H1 (cell line): Measurements from ENCODE around the gene TSC22D1.

Experiments
- ASH2L ChIP-seq: fragments of 200-600, 300-600 bp; sonication (generic); IDR thresholded peaks from one replicate; pipeline ENCODE4 v1.7.1; 2017; ENCODE audit warnings: low read length
- CEBPB ChIP-seq: IDR thresholded peaks from 2 replicates; pipeline ENCODE4 v1.6.1; 2012; ENCODE audit warnings: low read depth, low read length
- EP300 ChIP-seq, 2 experiments: IDR thresholded peaks; 1 replicate in 1 of 2; 2 replicates in 1 of 2; pipeline ENCODE4 v1.6.1; 2011 to 2012; ENCODE audit warnings: low read depth in 2 of 2, low read length in 2 of 2, mild to moderate bottlenecking in 2 of 2, borderline replicate concordance in 1 of 2, inconsistent platforms in 1 of 2, moderate library complexity in 1 of 2
- EZH2 ChIP-seq: fragments of 200-600 bp; sonication (generic); IDR thresholded peaks from 2 replicates; pipeline ENCODE4 v1.7.1; 2012; ENCODE audit warnings: low read depth, mild to moderate bottlenecking, moderate library complexity, low read length, inconsistent platforms; ENCODE audit not compliant: severe bottlenecking
- KDM1A ChIP-seq: fragments of 200-600, 300-600 bp; sonication (generic); IDR thresholded peaks from 2 replicates; pipeline ENCODE4 v1.7.1; 2016; ENCODE audit warnings: mild to moderate bottlenecking, low read length, borderline replicate concordance
- MAX ChIP-seq: IDR thresholded peaks from 2 replicates; pipeline ENCODE4 v1.6.1; 2012; ENCODE audit warnings: inconsistent platforms
- NRF1 ChIP-seq: IDR thresholded peaks from 2 replicates; pipeline ENCODE4 v1.6.1; 2011; ENCODE audit warnings: mild to moderate bottlenecking, low read depth, low read length, improper control_type of control experiment
- POLR2A ChIP-seq, 2 experiments: IDR thresholded peaks; 1 replicate in 1 of 2; 2 replicates in 1 of 2; pipeline ENCODE4 v1.6.1; 2011; ENCODE audit warnings: low read depth in 2 of 2, low read length in 2 of 2, mild to moderate bottlenecking in 2 of 2; ENCODE audit errors: control extremely low read depth in 1 of 2
- POLR2AphosphoS5 ChIP-seq: IDR thresholded peaks from 2 replicates; pipeline ENCODE4 v1.6.1; 2011; ENCODE audit warnings: low read depth, low read length
- RBBP5 ChIP-seq: IDR thresholded peaks from 2 replicates; pipeline ENCODE4 v1.7.1; 2012; ENCODE audit warnings: low read depth, mild to moderate bottlenecking, inconsistent platforms, low read length, moderate library complexity, borderline replicate concordance
- RFX5 ChIP-seq: IDR thresholded peaks from 2 replicates; pipeline ENCODE4 v1.6.1; 2011; ENCODE audit warnings: low read depth, low read length, improper control_type of control experiment, borderline replicate concordance
- SP1 ChIP-seq: IDR thresholded peaks from 2 replicates; pipeline ENCODE4 v1.6.1; 2011; ENCODE audit warnings: low read depth, low read length
- TF ChIP-seq, protein P1 (sequence below), 3 experiments: IDR thresholded peaks; 1 replicate in 2 of 3; 2 replicates in 1 of 3; pipeline versions ENCODE4 v1.5.1 to v1.6.1; 2011; ENCODE audit warnings: low read length in 3 of 3, mild to moderate bottlenecking in 3 of 3, inconsistent platforms in 2 of 3, low read depth in 1 of 3, moderate library complexity in 1 of 3; ENCODE audit not compliant: insufficient read depth in 1 of 3; ENCODE audit errors: control extremely low read depth in 1 of 3

DNA sequence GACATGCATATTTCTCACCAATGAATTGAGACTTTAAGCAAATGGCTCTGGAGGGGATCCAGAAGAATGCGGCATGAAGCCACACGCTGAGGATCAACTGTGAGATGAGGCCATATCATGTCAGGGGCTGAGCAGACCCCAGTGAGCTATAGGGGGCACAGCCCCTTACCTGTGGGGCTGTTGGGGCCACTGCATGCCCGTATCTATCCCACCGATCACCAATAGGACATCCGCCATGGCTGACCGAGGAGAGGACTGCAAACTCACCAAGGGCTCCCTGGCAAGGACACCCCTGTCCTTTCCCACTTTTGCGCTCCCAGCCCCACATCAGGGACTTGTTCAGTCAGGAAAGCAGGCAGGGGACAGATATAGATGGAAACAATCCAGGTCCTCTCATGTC, 124.5 kb downstream of the TSC22D1 start:
- TF ChIP-seq POLR2A (IDR thresholded peaks at IDR 0.05; ENCODE audit: control extremely low read depth in 1 of 2, low read depth in 2 of 2, low read length in 2 of 2) (no peak), ASH2L (no peak), CEBPB (no peak), RFX5 (no peak), POLR2AphosphoS5 (no peak), RBBP5 (no peak), EP300 (IDR thresholded peaks at IDR 0.05; ENCODE audit: borderline replicate concordance in 1 of 2, low read depth in 2 of 2, low read length in 2 of 2) (no peak), NRF1 (no peak), SP1 (no peak), EZH2 (no peak), KDM1A (no peak), MAX (no peak)
- TF ChIP-seq, protein P1, sequence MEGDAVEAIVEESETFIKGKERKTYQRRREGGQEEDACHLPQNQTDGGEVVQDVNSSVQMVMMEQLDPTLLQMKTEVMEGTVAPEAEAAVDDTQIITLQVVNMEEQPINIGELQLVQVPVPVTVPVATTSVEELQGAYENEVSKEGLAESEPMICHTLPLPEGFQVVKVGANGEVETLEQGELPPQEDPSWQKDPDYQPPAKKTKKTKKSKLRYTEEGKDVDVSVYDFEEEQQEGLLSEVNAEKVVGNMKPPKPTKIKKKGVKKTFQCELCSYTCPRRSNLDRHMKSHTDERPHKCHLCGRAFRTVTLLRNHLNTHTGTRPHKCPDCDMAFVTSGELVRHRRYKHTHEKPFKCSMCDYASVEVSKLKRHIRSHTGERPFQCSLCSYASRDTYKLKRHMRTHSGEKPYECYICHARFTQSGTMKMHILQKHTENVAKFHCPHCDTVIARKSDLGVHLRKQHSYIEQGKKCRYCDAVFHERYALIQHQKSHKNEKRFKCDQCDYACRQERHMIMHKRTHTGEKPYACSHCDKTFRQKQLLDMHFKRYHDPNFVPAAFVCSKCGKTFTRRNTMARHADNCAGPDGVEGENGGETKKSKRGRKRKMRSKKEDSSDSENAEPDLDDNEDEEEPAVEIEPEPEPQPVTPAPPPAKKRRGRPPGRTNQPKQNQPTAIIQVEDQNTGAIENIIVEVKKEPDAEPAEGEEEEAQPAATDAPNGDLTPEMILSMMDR (IDR thresholded peaks at IDR 0.05; ENCODE audit: control extremely low read depth in 1 of 3, insufficient read depth in 1 of 3, low read depth in 1 of 3, low read length in 3 of 3) = no peak
